Measurements from ENCODE around the gene ASB11.
A peak's percentile ranks its signal among the peaks of the same experiment; 100 is the strongest.

Gene ASB11, protein sequence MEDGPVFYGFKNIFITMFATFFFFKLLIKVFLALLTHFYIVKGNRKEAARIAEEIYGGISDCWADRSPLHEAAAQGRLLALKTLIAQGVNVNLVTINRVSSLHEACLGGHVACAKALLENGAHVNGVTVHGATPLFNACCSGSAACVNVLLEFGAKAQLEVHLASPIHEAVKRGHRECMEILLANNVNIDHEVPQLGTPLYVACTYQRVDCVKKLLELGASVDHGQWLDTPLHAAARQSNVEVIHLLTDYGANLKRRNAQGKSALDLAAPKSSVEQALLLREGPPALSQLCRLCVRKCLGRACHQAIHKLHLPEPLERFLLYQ

DNA sequence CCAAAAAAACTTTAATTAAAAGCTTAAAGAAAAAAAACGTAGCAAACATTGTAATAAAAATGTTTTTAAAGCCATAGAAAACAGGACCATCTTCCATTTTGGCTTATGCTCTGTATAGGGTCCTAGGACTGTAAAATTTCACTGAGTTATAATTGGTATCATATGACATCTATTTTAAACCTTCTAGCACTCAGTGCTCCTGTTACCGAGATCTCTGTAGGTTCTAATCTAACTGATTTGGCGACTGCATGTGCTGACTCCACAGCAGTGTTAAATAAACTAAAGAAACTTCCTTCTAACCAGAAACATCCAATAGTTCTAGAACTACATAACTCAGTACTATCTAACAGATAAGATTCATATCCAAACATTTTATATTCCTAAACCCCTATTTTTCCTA lies at the start of gene ASB11:
Gene ASB11, minus strand, starts transcription at position 132 of the 400 bp plus-strand sequence. Its CDS starts 35 bp downstream, at position 97.
- Histone ChIP-seq H3K4me2 (ENCODE audit: low read length) (no peak within 1 kb of the TSS), H3K4me1 (ENCODE audit: low read length) (no peaks in the 10 kb centered on the region), H3K36me3 (replicated peaks; ENCODE audit: low read depth, low read length) (no peaks in the 10 kb centered on the region), H3K9ac (ENCODE audit: low read length) (no peak within 1 kb of the TSS), H3K27me3 (ENCODE audit: low read depth, low read length) (no peaks in the 10 kb centered on the region), H2AFZ (ENCODE audit: low read depth, low read length) (no peak within 1 kb of the TSS), H3K9me3 (ENCODE audit: insufficient read depth, low read length) (no peaks in the 10 kb centered on the region), H4K20me1 (ENCODE audit: insufficient read depth, low read length) (no peaks in the 10 kb centered on the region), H3K79me2 (ENCODE audit: low read length) (no peaks in the 10 kb centered on the region), H3K4me3 (ENCODE audit: low read length) (no peak within 1 kb of the TSS), H3K27ac (ENCODE audit: low read length) (no peak within 1 kb of the TSS)
- TF ChIP-seq, protein P1, sequence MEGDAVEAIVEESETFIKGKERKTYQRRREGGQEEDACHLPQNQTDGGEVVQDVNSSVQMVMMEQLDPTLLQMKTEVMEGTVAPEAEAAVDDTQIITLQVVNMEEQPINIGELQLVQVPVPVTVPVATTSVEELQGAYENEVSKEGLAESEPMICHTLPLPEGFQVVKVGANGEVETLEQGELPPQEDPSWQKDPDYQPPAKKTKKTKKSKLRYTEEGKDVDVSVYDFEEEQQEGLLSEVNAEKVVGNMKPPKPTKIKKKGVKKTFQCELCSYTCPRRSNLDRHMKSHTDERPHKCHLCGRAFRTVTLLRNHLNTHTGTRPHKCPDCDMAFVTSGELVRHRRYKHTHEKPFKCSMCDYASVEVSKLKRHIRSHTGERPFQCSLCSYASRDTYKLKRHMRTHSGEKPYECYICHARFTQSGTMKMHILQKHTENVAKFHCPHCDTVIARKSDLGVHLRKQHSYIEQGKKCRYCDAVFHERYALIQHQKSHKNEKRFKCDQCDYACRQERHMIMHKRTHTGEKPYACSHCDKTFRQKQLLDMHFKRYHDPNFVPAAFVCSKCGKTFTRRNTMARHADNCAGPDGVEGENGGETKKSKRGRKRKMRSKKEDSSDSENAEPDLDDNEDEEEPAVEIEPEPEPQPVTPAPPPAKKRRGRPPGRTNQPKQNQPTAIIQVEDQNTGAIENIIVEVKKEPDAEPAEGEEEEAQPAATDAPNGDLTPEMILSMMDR (IDR thresholded peaks at IDR 0.05; ENCODE audit: low read depth, low read length) = no peak
- no peak for TF ChIP-seq EZH2phosphoT487 (IDR thresholded peaks at IDR 0.05; ENCODE audit: low read depth)

- H3K9me3 ChIP-seq (ENCODE audit: insufficient read depth, low read length) = peaks cover 5% of the 10 kb centered on the region; the same call in 1 of the 2 replicates
- peak overlapping the region; percentile 11; the same call in 1 of the 2 replicates for H3K4me3 ChIP-seq (ENCODE audit: low read length)
- H3K4me1 ChIP-seq (ENCODE audit: low read length) = peaks cover 50% of the 10 kb centered on the region
- H3K27me3 ChIP-seq (ENCODE audit: low read depth, low read length) = no peaks in the 10 kb centered on the region
- H4K20me1 ChIP-seq (ENCODE audit: insufficient read depth, low read length) = no peaks in the 10 kb centered on the region
- TF ChIP-seq, protein P1 (IDR thresholded peaks at IDR 0.05; ENCODE audit: low read depth, low read length) = no peak
- no peak for TF ChIP-seq EZH2phosphoT487 (IDR thresholded peaks at IDR 0.05; ENCODE audit: low read depth)
- H2AFZ ChIP-seq (ENCODE audit: low read depth, low read length) = peak overlapping the region; percentile 94
- peak overlapping the region; percentile 62 for H3K4me2 ChIP-seq (ENCODE audit: low read length)
- H3K79me2 ChIP-seq (ENCODE audit: low read length) = no peaks in the 10 kb centered on the region
- peak overlapping the region; percentile 99 for H3K27ac ChIP-seq (ENCODE audit: low read length)
- peak overlapping the region; percentile 63 for H3K9ac ChIP-seq (ENCODE audit: low read length)
- peaks cover 16% of the 10 kb centered on the region for H3K36me3 ChIP-seq (replicated peaks; ENCODE audit: low read depth, low read length)
These were observed 44.3 kb upstream of the ASB11 start for GRCh38 chrX:15359701-15360100.

DNA sequence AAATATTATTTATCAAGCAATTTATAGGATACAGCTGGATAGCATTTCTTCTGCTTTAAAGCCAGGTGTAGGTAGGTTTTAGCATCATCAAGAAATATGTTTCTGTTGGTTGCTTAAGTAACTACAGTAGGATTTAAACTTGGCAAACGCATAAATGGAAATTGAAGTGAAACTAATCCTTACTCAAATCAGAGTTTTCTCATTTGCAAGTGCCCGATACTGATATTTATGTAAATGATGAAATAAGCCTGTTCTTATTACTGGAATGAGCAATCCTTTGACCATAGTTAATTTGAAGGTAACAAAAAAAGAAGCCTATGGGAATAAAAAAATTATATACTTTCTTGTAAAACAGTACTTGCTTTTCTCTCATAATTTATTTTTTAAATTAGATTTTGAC lies 43.1 kb upstream of the ASB11 start:
- no peaks in the 10 kb centered on the region for H3K27me3 ChIP-seq (ENCODE audit: low read depth, low read length)
- peak overlapping the region; percentile 63 for H3K9ac ChIP-seq (ENCODE audit: low read length)
- peaks cover 16% of the 10 kb centered on the region for H3K36me3 ChIP-seq (replicated peaks; ENCODE audit: low read depth, low read length)
- H3K4me1 ChIP-seq (ENCODE audit: low read length) = peaks cover 52% of the 10 kb centered on the region
- no peak overlapping the region; the same call in 1 of the 2 replicates for H2AFZ ChIP-seq (ENCODE audit: low read depth, low read length)
- TF ChIP-seq, protein P1 (IDR thresholded peaks at IDR 0.05; ENCODE audit: low read depth, low read length) = no peak
- no peak for TF ChIP-seq EZH2phosphoT487 (IDR thresholded peaks at IDR 0.05; ENCODE audit: low read depth)
- H3K4me3 ChIP-seq (ENCODE audit: low read length) = peak overlapping the region; percentile 30
- peaks cover 5% of the 10 kb centered on the region; the same call in 1 of the 2 replicates for H3K9me3 ChIP-seq (ENCODE audit: insufficient read depth, low read length)
- peak overlapping the region; percentile 62 for H3K4me2 ChIP-seq (ENCODE audit: low read length)
- H4K20me1 ChIP-seq (ENCODE audit: insufficient read depth, low read length) = no peaks in the 10 kb centered on the region
- peak overlapping the region; percentile 99 for H3K27ac ChIP-seq (ENCODE audit: low read length)
- H3K79me2 ChIP-seq (ENCODE audit: low read length) = no peaks in the 10 kb centered on the region

- Histone ChIP-seq H3K9me3 (ENCODE audit: insufficient read depth, low read length) (peaks cover 5% of the 10 kb centered on the region; the same call in 1 of the 2 replicates), H3K27ac (ENCODE audit: low read length) (peak overlapping the region; percentile 99; the same call in 1 of the 2 replicates), H4K20me1 (ENCODE audit: insufficient read depth, low read length) (no peaks in the 10 kb centered on the region), H3K79me2 (ENCODE audit: low read length) (no peaks in the 10 kb centered on the region), H3K27me3 (ENCODE audit: low read depth, low read length) (no peaks in the 10 kb centered on the region), H3K4me1 (ENCODE audit: low read length) (peaks cover 70% of the 10 kb centered on the region), H3K36me3 (replicated peaks; ENCODE audit: low read depth, low read length) (peaks cover 16% of the 10 kb centered on the region), H3K9ac (ENCODE audit: low read length) (no peak overlapping the region), H3K4me2 (ENCODE audit: low read length) (no peak overlapping the region), H2AFZ (ENCODE audit: low read depth, low read length) (no peak overlapping the region), H3K4me3 (ENCODE audit: low read length) (no peak overlapping the region)
- TF ChIP-seq EZH2phosphoT487 (IDR thresholded peaks at IDR 0.05; ENCODE audit: low read depth) = no peak
- TF ChIP-seq, protein P1 (IDR thresholded peaks at IDR 0.05; ENCODE audit: low read depth, low read length) = no peak
These were observed 41.0 kb upstream of the ASB11 start for GRCh38 chrX:15356444-15356843.

Data from OCI-LY3 (cell line).